ENCODE measurements around the gene LRR1.
"Not testable (repeated sequence)": the region's sequence is repeated elsewhere in the genome, so short reads cannot be mapped to it uniquely, and the experiment has no call there.

Gene LRR1, protein sequence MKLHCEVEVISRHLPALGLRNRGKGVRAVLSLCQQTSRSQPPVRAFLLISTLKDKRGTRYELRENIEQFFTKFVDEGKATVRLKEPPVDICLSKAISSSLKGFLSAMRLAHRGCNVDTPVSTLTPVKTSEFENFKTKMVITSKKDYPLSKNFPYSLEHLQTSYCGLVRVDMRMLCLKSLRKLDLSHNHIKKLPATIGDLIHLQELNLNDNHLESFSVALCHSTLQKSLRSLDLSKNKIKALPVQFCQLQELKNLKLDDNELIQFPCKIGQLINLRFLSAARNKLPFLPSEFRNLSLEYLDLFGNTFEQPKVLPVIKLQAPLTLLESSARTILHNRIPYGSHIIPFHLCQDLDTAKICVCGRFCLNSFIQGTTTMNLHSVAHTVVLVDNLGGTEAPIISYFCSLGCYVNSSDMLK

GRCh38 chr14:49598485-49599300, at the start of gene LRR1:
Gene LRR1 (plus strand): TSS chr14:49598940. CDS start chr14:49599021, 81 bp downstream.
- peak; percentile 89 for DNase-seq

GRCh38 chr14:49549446-49549845, 49.3 kb upstream of the LRR1 start:
- no peak for DNase-seq

DNA sequence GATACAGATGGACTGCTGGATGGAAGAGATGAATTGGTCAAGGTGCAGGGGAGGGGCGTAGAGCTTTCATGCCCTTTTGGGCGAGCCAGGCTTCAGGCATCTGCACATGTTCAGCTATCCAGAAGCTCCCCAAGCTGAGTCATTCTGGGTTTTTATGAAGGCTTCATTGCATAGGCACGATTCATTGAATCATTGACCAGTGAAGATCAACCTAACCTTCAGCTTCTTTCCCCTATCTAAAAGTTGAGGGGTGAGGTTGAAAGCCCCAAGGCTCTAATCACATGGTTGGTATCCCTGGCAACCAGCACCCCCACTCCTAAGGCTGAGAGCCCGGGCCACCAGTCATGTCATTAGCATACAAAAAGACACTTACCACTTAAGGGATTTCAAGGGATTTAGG, 48.9 kb upstream of the LRR1 start:
- DNase-seq: no peak

- peak; percentile 23 for DNase-seq
Observed at GRCh38 chr14:49550286-49551184, 48.2 kb upstream of the LRR1 start.

DNA sequence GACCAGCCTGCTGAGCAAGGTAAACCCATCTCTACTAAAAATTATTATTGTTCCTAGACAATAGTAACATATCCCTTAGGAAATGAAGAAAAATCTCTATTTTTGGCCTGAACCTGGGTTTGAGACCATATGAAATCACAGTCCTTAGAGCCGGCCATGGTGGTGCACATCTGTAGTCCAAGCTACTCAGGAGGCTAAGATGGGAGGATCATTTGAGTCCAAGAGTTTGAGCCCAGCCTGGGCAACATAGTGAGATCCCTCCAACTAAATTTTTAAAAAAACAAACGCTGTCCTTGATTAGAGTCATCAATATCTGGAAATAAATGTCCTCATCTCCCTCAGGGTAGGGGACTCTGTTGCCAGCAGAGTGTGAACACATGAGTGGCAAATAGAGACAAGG, 47.2 kb upstream of the LRR1 start:
- DNase-seq: no peak

DNA sequence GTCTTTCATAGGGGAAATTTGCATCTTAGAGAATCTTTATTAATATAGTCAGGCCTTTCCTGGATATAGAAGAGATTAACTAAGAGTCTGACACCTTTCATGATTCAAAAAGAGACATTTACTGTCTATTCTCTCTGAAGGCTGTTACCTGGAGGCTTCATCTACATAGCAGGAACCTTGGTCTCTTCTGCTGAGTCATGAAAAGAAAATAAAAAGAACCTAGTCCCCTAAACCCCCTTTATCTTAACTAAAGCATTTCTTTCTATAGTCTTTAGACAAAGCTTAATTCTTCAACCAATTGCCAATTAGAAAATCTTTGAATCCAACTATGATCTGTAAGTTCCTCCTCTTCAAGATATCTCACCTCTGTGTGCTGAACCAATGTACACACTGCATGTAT, 45.6 kb upstream of the LRR1 start:
- peak; percentile 60 for DNase-seq

DNA sequence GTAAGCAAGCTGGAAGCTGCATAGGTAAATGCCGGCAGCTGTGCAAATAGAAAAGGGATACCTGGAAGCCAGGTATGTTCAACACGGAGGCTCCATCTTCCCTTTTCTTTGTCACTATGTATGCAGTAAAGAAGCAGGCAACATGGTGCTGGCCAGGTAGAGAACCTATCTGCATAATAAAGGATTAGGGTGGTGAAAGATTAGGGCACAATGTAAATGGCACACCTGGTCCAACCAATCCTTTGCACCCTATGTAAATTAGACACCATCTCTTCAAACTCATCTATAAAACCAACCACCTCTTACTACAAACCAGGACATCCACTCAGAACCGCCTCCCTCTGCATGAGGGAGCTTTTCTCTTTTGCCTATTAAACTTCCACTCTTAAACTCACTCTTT, 44.8 kb upstream of the LRR1 start:
- DNase-seq: peak; percentile 98

GRCh38 chr14:49559979-49560768, 38.6 kb upstream of the LRR1 start:
- no peak for DNase-seq

DNA sequence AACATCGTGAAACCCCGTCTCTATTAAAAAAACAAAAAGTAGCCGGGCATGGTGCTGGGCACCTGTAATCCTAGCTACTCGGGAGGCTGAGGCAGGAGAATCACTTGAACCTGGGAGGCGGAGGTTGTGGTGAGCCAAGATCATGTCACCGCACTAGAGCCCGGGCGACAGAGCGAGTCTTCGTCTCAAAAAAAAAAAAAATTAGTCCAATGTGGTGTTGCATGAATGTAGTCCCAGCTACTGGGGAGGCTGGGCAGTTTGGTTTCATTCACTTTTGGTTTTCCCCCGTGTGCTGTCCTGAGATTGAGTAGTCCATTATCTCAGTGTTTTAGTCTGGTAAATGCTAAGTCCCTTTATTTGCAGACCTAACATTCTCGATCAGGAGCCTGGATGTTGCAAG, 32.0 kb upstream of the LRR1 start:
- no peak for DNase-seq

GRCh38 chr14:49569281-49569680, 29.5 kb upstream of the LRR1 start:
- no peak for DNase-seq

DNA sequence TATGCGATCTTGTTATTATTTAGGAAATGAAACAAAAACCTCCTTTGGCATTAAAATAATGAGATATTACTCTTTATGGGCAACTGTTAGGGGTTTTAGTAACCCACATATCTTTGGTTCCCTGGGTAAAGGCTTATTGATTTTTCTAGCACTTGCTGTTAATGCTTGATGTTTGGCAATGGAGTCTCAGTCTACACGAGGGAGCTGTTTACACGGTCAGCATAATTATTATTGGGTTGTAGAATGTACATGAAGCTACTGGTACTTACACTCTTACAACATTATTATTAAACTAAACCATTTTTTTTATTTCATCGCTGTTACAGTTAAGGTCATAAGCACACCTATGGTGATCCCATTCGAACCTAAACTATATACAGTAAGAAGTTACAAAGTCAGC, 24.7 kb upstream of the LRR1 start:
- no peak for DNase-seq

GRCh38 chr14:49578141-49578540, 20.6 kb upstream of the LRR1 start:
- no peak for DNase-seq

- DNase-seq: no peak
Observed at GRCh38 chr14:49579841-49580240, 18.9 kb upstream of the LRR1 start.

DNA sequence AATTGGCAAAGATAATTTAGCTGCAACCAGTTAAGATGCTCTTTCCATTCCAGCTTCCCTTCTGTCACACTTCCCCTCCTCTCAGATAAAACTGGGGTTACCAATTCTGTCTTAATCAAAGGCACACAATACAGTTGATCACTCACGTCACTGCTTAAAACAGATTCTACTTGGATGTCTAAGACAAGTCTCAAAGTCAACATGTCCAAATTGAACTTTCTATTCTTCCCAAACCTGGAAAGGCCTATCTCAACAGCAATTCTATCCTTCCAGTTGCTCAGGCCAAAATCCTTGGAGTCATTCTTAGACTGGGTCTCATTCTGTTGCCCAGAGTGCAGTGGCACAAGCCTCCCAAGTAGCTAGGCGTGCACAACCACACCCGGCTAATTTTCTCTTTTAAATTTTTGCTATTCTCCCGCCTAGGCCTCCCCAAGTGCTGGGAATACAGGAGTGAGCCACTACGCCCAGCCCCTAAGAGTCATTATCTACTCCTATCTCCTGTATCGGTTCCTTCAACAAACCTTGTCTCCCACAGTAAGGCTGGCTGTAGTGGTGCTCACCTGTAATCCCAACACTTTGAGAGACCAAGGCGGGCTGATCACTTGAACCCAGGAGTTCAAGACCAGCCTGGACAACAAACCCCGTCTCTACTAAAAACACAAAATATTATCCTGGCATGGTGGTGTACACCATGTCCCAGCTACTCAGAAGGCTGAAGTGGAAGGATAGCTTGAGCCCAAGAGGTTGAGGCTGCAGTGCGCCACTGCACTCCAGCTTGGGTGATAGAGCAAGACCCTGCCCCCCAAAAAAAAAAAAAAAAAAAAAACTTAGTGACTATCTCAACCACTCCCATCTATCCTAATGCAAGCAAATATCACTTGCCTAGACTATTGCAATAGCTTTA, 17.3 kb upstream of the LRR1 start:
- DNase-seq: no peak

- no peak for DNase-seq
Observed at GRCh38 chr14:49582113-49582977, 16.4 kb upstream of the LRR1 start.

DNA sequence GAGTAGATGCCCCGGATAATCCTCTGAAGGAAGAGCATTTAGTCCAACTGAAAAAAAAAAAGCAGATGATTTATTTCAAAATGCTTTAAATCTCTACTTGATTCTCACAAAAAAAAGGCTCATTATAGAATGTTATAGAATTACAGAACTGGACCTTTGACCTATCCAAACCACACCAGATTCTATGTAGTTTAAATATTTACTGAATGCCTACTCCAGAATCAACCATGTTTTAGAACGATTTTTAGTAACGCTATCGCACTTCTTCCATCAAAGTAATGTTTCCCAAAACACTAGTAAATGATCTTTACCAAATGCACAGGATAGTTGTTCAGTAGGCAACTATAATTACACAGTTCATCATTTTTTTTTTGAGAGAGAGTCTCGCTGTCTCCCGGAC, 15.1 kb upstream of the LRR1 start:
- DNase-seq: no peak

GRCh38 chr14:49584058-49584457, 14.7 kb upstream of the LRR1 start:
- DNase-seq: no peak

DNA sequence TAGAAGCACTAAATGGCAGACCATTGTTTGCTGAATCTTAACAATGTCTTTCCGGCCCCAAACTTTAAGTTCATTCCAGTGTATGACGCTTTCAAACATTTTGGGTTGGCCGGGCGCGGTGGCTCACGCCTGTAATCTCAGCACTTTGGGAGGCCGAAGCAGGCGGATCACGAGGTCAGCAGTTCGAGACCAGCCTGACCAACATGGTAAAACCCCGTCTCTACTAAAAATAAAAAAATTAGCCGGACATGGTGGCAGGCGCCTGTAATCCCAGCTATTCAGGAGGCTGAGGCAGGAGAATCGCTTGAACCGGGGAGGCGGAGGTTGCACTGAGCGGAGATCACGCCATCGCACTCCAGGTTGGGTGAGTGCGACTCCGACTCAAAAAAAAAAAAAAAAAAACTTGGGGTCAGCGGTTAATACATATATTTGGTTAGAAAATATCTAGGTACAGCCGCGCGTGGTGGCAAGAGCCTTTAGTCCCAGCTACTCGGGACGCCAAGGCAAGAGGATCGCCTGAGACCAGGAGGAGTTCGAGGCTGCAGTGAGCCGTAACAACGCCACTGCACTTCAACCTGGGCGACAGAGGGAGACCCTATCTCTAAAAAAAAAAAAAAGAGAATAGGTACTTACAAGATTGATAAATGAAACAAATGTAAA, 13.6 kb upstream of the LRR1 start:
- not testable (repeated sequence) for DNase-seq
